ENCODE measurements around the gene HOOK2.

HOOK2 gene

GRCh38 chr19:12784871-12785430 lies 9.6 kb upstream of the HOOK2 start:
- H3K4me3 ChIP-seq (ENCODE audit: low read depth, low read length) = no peak overlapping the region
- H3K79me1 ChIP-seq (ENCODE audit: low read length) = peaks cover 62% of the 10 kb centered on the region
- H2AK5ac ChIP-seq (ENCODE audit: low read length) = peak overlapping the region; percentile 78
- peak in 1 of 2 donors; percentile 36 for DNase-seq
- H2BK120ac ChIP-seq (ENCODE audit: insufficient read depth, low read length, poor library complexity) = peak overlapping the region; percentile 79
- H3K4me1 ChIP-seq (ENCODE audit: control insufficient read depth in 1 of 2, insufficient read depth in 2 of 2, low read length in 2 of 2) = peaks cover 49 to 52% of the 10 kb centered on the region in 2 experiments
- H4K12ac ChIP-seq (ENCODE audit: low read depth, low read length) = no peak overlapping the region
- no CpG with 5 or more reads among the region's 5 CpGs for WGBS (ENCODE audit: extremely low coverage, insufficient coverage, insufficient read length)
- no peaks in the 10 kb centered on the region for H3K9me3 ChIP-seq (ENCODE audit: insufficient read depth, low read depth, low read length)
- peak overlapping the region; percentile 53 for H3K4ac ChIP-seq (ENCODE audit: low read depth, low read length)
- no peak overlapping the region for H3K9ac ChIP-seq (ENCODE audit: low read length)
- H3K18ac ChIP-seq (ENCODE audit: low read length) = peak overlapping the region; percentile 13
- peak overlapping the region; percentile 96 for H3K27ac ChIP-seq (ENCODE audit: low read depth, low read length)
- H3K4me2 ChIP-seq (ENCODE audit: low read length) = no peak overlapping the region
- H4K8ac ChIP-seq (ENCODE audit: low read depth, low read length) = peak overlapping the region; percentile 3
- peak overlapping the region; percentile 21 for H2AFZ ChIP-seq (ENCODE audit: insufficient read depth, low read length, poor library complexity)
- H3K23ac ChIP-seq (ENCODE audit: low read length) = no peak overlapping the region
- no peaks in the 10 kb centered on the region for H3K27me3 ChIP-seq (ENCODE audit: insufficient read depth, low read length)
- no peaks in the 10 kb centered on the region for H3K36me3 ChIP-seq (ENCODE audit: control insufficient read depth in 1 of 2, insufficient read depth in 2 of 2, low read length in 2 of 2)
- H2BK12ac ChIP-seq (ENCODE audit: low read length) = peak overlapping the region; percentile 84
- peaks cover 12% of the 10 kb centered on the region for H3K79me2 ChIP-seq (ENCODE audit: control insufficient read depth, insufficient read depth, low read length, poor library complexity)
- peak overlapping the region; percentile 100 for H4K91ac ChIP-seq (ENCODE audit: low read depth, low read length)
- peak overlapping the region; percentile 88 for H2BK5ac ChIP-seq (ENCODE audit: low read depth, low read length, poor library complexity)
- H3K14ac ChIP-seq (ENCODE audit: low read length) = peak overlapping the region; percentile 18

- Histone ChIP-seq H3K23ac (ENCODE audit: low read length) (no peak overlapping the region), H3K4me3 (ENCODE audit: low read depth, low read length) (no peak overlapping the region), H4K12ac (ENCODE audit: low read depth, low read length) (no peak overlapping the region), H3K79me1 (ENCODE audit: low read length) (peaks cover 59% of the 10 kb centered on the region), H3K4me2 (ENCODE audit: low read length) (peak overlapping the region; percentile 8), H2AFZ (ENCODE audit: insufficient read depth, low read length, poor library complexity) (peak overlapping the region; percentile 21), H3K9ac (ENCODE audit: low read length) (no peak overlapping the region), H4K91ac (ENCODE audit: low read depth, low read length) (peak overlapping the region; percentile 100), H3K27me3 (ENCODE audit: insufficient read depth, low read length) (no peaks in the 10 kb centered on the region), H3K14ac (ENCODE audit: low read length) (peak overlapping the region; percentile 18), H2BK120ac (ENCODE audit: insufficient read depth, low read length, poor library complexity) (peak overlapping the region; percentile 79), H3K36me3 (ENCODE audit: control insufficient read depth in 1 of 2, insufficient read depth in 2 of 2, low read length in 2 of 2) (no peaks in the 10 kb centered on the region), H3K79me2 (ENCODE audit: control insufficient read depth, insufficient read depth, low read length, poor library complexity) (peaks cover 12% of the 10 kb centered on the region), H4K8ac (ENCODE audit: low read depth, low read length) (peak overlapping the region; percentile 3), H3K4me1 (ENCODE audit: control insufficient read depth in 1 of 2, insufficient read depth in 2 of 2, low read length in 2 of 2) (peaks cover 49 to 54% of the 10 kb centered on the region in 2 experiments), H3K4ac (ENCODE audit: low read depth, low read length) (peak overlapping the region; percentile 53), H2BK12ac (ENCODE audit: low read length) (peak overlapping the region; percentile 84), H3K18ac (ENCODE audit: low read length) (peak overlapping the region; percentile 13), H2BK5ac (ENCODE audit: low read depth, low read length, poor library complexity) (peak overlapping the region; percentile 88), H2AK5ac (ENCODE audit: low read length) (peak overlapping the region; percentile 78), H3K9me3 (ENCODE audit: insufficient read depth, low read depth, low read length) (no peaks in the 10 kb centered on the region), H3K27ac (ENCODE audit: low read depth, low read length) (peak overlapping the region; percentile 96)
- DNase-seq = peak in 1 of 2 donors; percentile 37
- no CpG with 5 or more reads among the region's 10 CpGs for WGBS (ENCODE audit: extremely low coverage, insufficient coverage, insufficient read length)
These were observed 9.1 kb upstream of the HOOK2 start for GRCh38 chr19:12784394-12784870.

- Histone ChIP-seq H2AFZ (ENCODE audit: insufficient read depth, low read length, poor library complexity) (peak overlapping the region; percentile 57), H4K12ac (ENCODE audit: low read depth, low read length) (peak overlapping the region; percentile 28), H3K79me1 (ENCODE audit: low read length) (peaks cover 58% of the 10 kb centered on the region), H2BK12ac (ENCODE audit: low read length) (peak overlapping the region; percentile 88), H3K14ac (ENCODE audit: low read length) (peak overlapping the region; percentile 96), H3K9ac (ENCODE audit: low read length) (peak overlapping the region; percentile 11), H3K36me3 (ENCODE audit: control insufficient read depth in 1 of 2, insufficient read depth in 2 of 2, low read length in 2 of 2) (no peaks in the 10 kb centered on the region), H3K27ac (ENCODE audit: low read depth, low read length) (peak overlapping the region; percentile 96), H3K9me3 (ENCODE audit: insufficient read depth, low read depth, low read length) (no peaks in the 10 kb centered on the region), H4K91ac (ENCODE audit: low read depth, low read length) (peak overlapping the region; percentile 100), H2BK5ac (ENCODE audit: low read depth, low read length, poor library complexity) (peak overlapping the region; percentile 97), H2BK120ac (ENCODE audit: insufficient read depth, low read length, poor library complexity) (peak overlapping the region; percentile 98), H3K79me2 (ENCODE audit: control insufficient read depth, insufficient read depth, low read length, poor library complexity) (peaks cover 12% of the 10 kb centered on the region), H3K18ac (ENCODE audit: low read length) (peak overlapping the region; percentile 83), H3K4ac (ENCODE audit: low read depth, low read length) (peak overlapping the region; percentile 89), H3K27me3 (ENCODE audit: insufficient read depth, low read length) (no peaks in the 10 kb centered on the region), H3K4me2 (ENCODE audit: low read length) (peak overlapping the region; percentile 53), H3K23ac (ENCODE audit: low read length) (no peak overlapping the region), H3K4me1 (ENCODE audit: control insufficient read depth in 1 of 2, insufficient read depth in 2 of 2, low read length in 2 of 2) (peaks cover 47 to 55% of the 10 kb centered on the region in 2 experiments), H2AK5ac (ENCODE audit: low read length) (peak overlapping the region; percentile 92), H4K8ac (ENCODE audit: low read depth, low read length) (peak overlapping the region; percentile 70), H3K4me3 (ENCODE audit: low read depth, low read length) (no peak overlapping the region)
- DNase-seq = no peak
- no CpG with 5 or more reads among the region's 19 CpGs for WGBS (ENCODE audit: extremely low coverage, insufficient coverage, insufficient read length)
These were observed 8.6 kb upstream of the HOOK2 start for GRCh38 chr19:12783849-12784393.

- Histone ChIP-seq H3K9ac (ENCODE audit: low read length) (peak overlapping the region; percentile 11), H3K23ac (ENCODE audit: low read length) (no peak overlapping the region), H3K18ac (ENCODE audit: low read length) (peak overlapping the region; percentile 93), H3K79me2 (ENCODE audit: control insufficient read depth, insufficient read depth, low read length, poor library complexity) (peaks cover 11% of the 10 kb centered on the region), H4K12ac (ENCODE audit: low read depth, low read length) (peak overlapping the region; percentile 28), H3K4me1 (ENCODE audit: control insufficient read depth in 1 of 2, insufficient read depth in 2 of 2, low read length in 2 of 2) (peaks cover 47 to 55% of the 10 kb centered on the region in 2 experiments), H3K27ac (ENCODE audit: low read depth, low read length) (peak overlapping the region; percentile 96), H3K4me3 (ENCODE audit: low read depth, low read length) (no peak overlapping the region), H3K4me2 (ENCODE audit: low read length) (peak overlapping the region; percentile 75), H3K9me3 (ENCODE audit: insufficient read depth, low read depth, low read length) (no peaks in the 10 kb centered on the region), H4K8ac (ENCODE audit: low read depth, low read length) (peak overlapping the region; percentile 91), H2AK5ac (ENCODE audit: low read length) (peak overlapping the region; percentile 92), H2BK12ac (ENCODE audit: low read length) (peak overlapping the region; percentile 88), H3K36me3 (ENCODE audit: control insufficient read depth in 1 of 2, insufficient read depth in 2 of 2, low read length in 2 of 2) (no peaks in the 10 kb centered on the region), H4K91ac (ENCODE audit: low read depth, low read length) (peak overlapping the region; percentile 100), H3K14ac (ENCODE audit: low read length) (peak overlapping the region; percentile 96), H3K27me3 (ENCODE audit: insufficient read depth, low read length) (no peaks in the 10 kb centered on the region), H3K79me1 (ENCODE audit: low read length) (peaks cover 58% of the 10 kb centered on the region), H2AFZ (ENCODE audit: insufficient read depth, low read length, poor library complexity) (peak overlapping the region; percentile 80), H2BK120ac (ENCODE audit: insufficient read depth, low read length, poor library complexity) (peak overlapping the region; percentile 98), H3K4ac (ENCODE audit: low read depth, low read length) (peak overlapping the region; percentile 89), H2BK5ac (ENCODE audit: low read depth, low read length, poor library complexity) (peak overlapping the region; percentile 97)
- peak in 1 of 2 donors; percentile 24 for DNase-seq
- no CpG with 5 or more reads among the region's 16 CpGs for WGBS (ENCODE audit: extremely low coverage, insufficient coverage, insufficient read length)
These were observed 8.0 kb upstream of the HOOK2 start for GRCh38 chr19:12783291-12783848.

Data from trophoblast cell (in vitro differentiated cells and primary cell).